ENCODE data around the gene TSGA10. TPM values are rescaled to one million over a fixed set of nuclear protein-coding genes. Genes with fewer than 3 reads are reported as not detected.

Gene TSGA10
- total and polyA plus RNA-seq, 10 donors, result 2.5 to 14.0 (median 7.7) TPM

GRCh38 chr2:98947554-98947953 is 207.2 kb downstream of the TSGA10 start:
- no peak for DNase-seq
- no peaks in the 10 kb centered on the region for H3K9me3 ChIP-seq
- intact Hi-C loops (cut with DNase I; ENCODE audit: low total_unique reads), result no loop called here
- H3K4me1 ChIP-seq, result no peaks in the 10 kb centered on the region
- H3K27me3 ChIP-seq (replicated peaks in 1 of 7), result peaks cover 0 to 26% (median 0%) of the 10 kb centered on the region in 7 donors
- no peak overlapping the region for H3K27ac ChIP-seq
- H3K4me3 ChIP-seq, result no peak overlapping the region
- WGBS, 5 donors, result 72 to 83% (median 78%) methylated on average over 8 of the region's 8 CpGs
- H3K36me3 ChIP-seq, result no peaks in the 10 kb centered on the region
- TF ChIP-seq POLR2AphosphoS5 (IDR thresholded peaks at IDR 0.05) (no peak), CTCF (IDR thresholded peaks at IDR 0.05 in 8 of 11, conservative IDR thresholded peaks at IDR 0.05 in 3 of 11) (no peak), POLR2A (IDR thresholded peaks at IDR 0.05) (no peak)

Small RNA genes within 50 kb of the gene (small RNA-seq; reads per million reads assigned to genes)
- 0 reads per million in 4 donors for gene AC092587.1

Other genes starting within 250 kb of the TSGA10 start
- 1 to 10 TPM; 1.0 to 5.1 (median 2.1) TPM for gene CRACDL, start 218.7 kb downstream of the TSGA10 start, total RNA-seq
- under 1 TPM; 0.52 to 0.77 (median 0.76) TPM for gene CRACDL, start 218.7 kb downstream of the TSGA10 start, polyA plus RNA-seq
- 1 to 10 TPM in 6 of 7 donors, under 1 TPM in 1; 0.52 to 2.4 (median 1.5) TPM for gene C2orf15, start 13.2 kb downstream of the TSGA10 start, total RNA-seq
- 1 to 10 TPM; 1.3 to 1.4 (median 1.3) TPM for gene C2orf15, start 13.2 kb downstream of the TSGA10 start, polyA plus RNA-seq
- 10 to 100 TPM; 10.4 to 20.8 (median 15.6) TPM for gene LIPT1, start within 50 bp of the TSGA10 start, total RNA-seq
- gene LIPT1, start within 50 bp of the TSGA10 start, polyA plus RNA-seq, result 10 to 100 TPM; 12.0 to 20.3 (median 17.6) TPM
- gene MITD1, start 26.1 kb upstream of the TSGA10 start, total RNA-seq, result 10 to 100 TPM; 30.4 to 66.4 (median 37.1) TPM
- 10 to 100 TPM; 57.1 to 72.4 (median 63.9) TPM for gene MITD1, start 26.1 kb upstream of the TSGA10 start, polyA plus RNA-seq
- gene MRPL30, start 26.2 kb upstream of the TSGA10 start, total RNA-seq, result 10 to 100 TPM; 17.1 to 26.0 (median 22.4) TPM
- 10 to 100 TPM; 12.8 to 19.1 (median 18.3) TPM for gene MRPL30, start 26.2 kb upstream of the TSGA10 start, polyA plus RNA-seq
- gene LYG2, start 100.7 kb upstream of the TSGA10 start, total RNA-seq, result not detected
- not detected for gene LYG2, start 100.7 kb upstream of the TSGA10 start, polyA plus RNA-seq
- 1 to 10 TPM in 5 of 7 donors, under 1 TPM in 1, not detected in 1; 0.47 to 2.8 (median 1.5) TPM for gene LYG1, start 146.3 kb upstream of the TSGA10 start, total RNA-seq
- gene LYG1, start 146.3 kb upstream of the TSGA10 start, polyA plus RNA-seq, result 1 to 10 TPM; 4.3 to 5.3 (median 4.4) TPM
- 10 to 100 TPM; 19.7 to 49.7 (median 30.8) TPM for gene TXNDC9, start 181.4 kb upstream of the TSGA10 start, total RNA-seq
- 10 to 100 TPM; 18.3 to 26.6 (median 22.0) TPM for gene TXNDC9, start 181.4 kb upstream of the TSGA10 start, polyA plus RNA-seq
- 10 to 100 TPM; 23.8 to 49.5 (median 32.3) TPM for gene EIF5B, start 182.4 kb upstream of the TSGA10 start, total RNA-seq
- 10 to 100 TPM; 14.6 to 25.4 (median 22.3) TPM for gene EIF5B, start 182.4 kb upstream of the TSGA10 start, polyA plus RNA-seq